D721Med (cell line): Measurements from ENCODE around the gene VIPR2.

Source experiments
- DNase-seq: peaks from one replicate; pipeline ENCODE4 v3.0.0; 2011; ENCODE audit warnings: low spot score; ENCODE audit not compliant: insufficient read length
- FAIRE-seq: peaks from 2 replicates; lab custom pipeline; 2011; peaks lifted over from hg19 to GRCh38; lab: Jason Lieb, UNC
- TF ChIP-seq, protein P1 (sequence below): IDR thresholded peaks from 2 replicates; pipeline ENCODE4 v1.5.1; 2012; ENCODE audit warnings: mild to moderate bottlenecking, control low read depth; ENCODE audit not compliant: insufficient read depth; ENCODE audit errors: missing control alignments

Gene VIPR2

GRCh38 chr7:159070431-159071148, 74.1 kb downstream of the VIPR2 start:
- no peak for DNase-seq
- no peak for FAIRE-seq
- TF ChIP-seq, protein P1, sequence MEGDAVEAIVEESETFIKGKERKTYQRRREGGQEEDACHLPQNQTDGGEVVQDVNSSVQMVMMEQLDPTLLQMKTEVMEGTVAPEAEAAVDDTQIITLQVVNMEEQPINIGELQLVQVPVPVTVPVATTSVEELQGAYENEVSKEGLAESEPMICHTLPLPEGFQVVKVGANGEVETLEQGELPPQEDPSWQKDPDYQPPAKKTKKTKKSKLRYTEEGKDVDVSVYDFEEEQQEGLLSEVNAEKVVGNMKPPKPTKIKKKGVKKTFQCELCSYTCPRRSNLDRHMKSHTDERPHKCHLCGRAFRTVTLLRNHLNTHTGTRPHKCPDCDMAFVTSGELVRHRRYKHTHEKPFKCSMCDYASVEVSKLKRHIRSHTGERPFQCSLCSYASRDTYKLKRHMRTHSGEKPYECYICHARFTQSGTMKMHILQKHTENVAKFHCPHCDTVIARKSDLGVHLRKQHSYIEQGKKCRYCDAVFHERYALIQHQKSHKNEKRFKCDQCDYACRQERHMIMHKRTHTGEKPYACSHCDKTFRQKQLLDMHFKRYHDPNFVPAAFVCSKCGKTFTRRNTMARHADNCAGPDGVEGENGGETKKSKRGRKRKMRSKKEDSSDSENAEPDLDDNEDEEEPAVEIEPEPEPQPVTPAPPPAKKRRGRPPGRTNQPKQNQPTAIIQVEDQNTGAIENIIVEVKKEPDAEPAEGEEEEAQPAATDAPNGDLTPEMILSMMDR, result no peak

- FAIRE-seq (no peak), DNase-seq (no peak)
- TF ChIP-seq, protein P1, result no peak
These were observed 75.7 kb downstream of the VIPR2 start for GRCh38 chr7:159068893-159069448.

DNA sequence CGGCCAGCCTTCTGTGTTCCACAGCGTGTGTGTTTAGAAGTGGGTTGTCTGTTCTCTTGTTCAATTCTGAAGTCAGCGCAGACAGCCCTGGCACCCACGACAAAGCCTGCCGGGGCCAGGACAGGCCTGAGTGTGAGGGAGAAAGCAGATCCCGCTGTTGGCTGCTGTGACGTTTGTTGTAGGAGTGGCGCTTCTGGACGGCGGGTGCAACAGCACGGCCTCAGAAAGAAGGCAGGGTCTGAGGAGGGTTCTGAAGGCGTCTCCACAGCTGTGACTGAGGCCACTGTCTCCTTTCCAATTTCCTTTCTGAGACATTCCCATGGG, 76.2 kb downstream of the VIPR2 start:
- no peak for DNase-seq
- FAIRE-seq, result no peak
- TF ChIP-seq, protein P1, result no peak

DNA sequence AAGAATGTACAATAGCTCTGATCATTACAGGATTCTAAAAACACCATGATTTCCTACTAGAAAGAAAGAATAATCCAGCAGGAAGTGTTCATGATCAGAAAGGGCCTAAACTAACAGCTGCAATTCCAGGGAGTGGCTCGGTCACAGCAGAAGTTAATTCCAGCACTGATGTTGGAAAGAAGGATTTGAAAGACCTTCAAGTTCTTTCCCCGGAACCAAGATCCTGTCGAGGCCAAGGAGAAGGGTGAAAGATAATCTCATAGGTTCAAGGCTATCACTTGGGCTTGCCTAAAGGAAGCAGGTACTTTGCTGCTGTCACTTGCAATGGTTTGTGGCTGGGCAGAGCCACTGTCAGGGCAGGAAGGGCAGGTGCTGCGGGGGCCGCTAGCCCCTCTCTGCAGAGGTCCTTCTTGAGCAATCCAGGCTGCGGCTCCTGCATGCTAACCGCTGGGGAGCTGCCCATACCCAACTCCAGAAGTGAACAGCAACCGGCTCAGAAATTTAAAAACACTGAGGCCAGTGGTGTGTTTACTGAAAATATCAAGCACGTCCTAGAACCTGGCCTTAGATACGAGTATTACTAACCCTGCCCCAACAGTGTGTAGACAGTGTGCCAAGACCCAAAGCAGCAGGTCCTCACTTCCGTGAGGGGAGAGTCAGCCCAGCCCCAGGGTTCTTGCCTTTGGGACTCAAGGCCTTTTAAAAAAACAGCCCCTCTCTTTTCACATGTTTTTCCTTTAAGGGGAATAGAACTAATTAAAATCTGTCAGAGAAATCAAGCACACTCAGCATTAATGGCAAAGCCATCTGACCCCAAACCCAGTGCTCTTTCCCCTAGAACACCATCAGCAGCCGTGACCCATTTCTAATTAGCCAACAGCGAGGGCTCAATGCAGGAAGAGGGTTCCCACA, 76.8 kb downstream of the VIPR2 start:
- FAIRE-seq (no peak), DNase-seq (no peak)
- TF ChIP-seq, protein P1, result no peak

- TF ChIP-seq, protein P1, result no peak
- no peak for FAIRE-seq
- DNase-seq, result no peak
These were observed 77.7 kb downstream of the VIPR2 start for GRCh38 chr7:159066816-159067575.

DNA sequence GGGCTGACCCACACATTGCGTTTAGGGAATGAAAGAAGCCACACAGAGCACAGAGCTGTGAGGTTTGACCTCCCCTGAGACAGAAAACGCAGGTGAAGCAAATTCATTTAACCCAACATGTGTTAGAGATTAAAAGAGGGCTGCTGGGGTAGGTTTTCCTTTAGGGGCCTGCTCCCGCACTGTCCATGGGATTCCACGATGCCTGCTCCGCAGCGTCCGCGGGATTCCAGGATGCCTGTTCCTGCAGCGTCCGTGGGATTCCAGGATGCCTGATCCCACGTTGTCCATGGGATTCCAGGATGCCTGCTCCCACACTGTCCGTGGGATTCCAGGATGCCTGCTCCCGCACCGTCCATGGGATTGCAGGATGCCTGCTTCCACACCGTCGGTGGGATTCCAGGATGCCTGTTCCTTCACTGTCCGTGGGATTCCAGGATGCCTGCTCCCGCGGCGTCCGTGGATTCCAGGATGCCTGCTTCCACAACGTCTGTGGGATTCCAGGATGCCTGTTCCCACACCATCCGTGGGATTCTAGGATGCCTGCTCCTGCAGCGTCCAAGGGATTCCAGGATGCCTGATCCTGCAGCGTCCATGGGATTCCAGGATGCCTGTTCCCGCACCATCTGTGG, 78.7 kb downstream of the VIPR2 start:
- no peak for DNase-seq
- TF ChIP-seq, protein P1, result no peak
- no peak for FAIRE-seq
